ENCODE data around the gene ADCK2.

The ADCK2 gene

GRCh38 chr7:140679186-140679585 lies 6.4 kb downstream of the ADCK2 start:
- no peak for ATAC-seq
- TF ChIP-seq ZNF8 (CRISPR knock-in tag; IDR thresholded peaks at IDR 0.05) (no peak), OSR1 (CRISPR knock-in tag; IDR thresholded peaks at IDR 0.05) (no peak), ZNF565 (CRISPR knock-in tag; conservative IDR thresholded peaks at IDR 0.05; ENCODE audit: low read depth) (no peak), BACH2 (CRISPR knock-in tag; IDR thresholded peaks at IDR 0.05; ENCODE audit: borderline replicate concordance) (no peak), CREB5 (CRISPR knock-in tag; IDR thresholded peaks at IDR 0.05; ENCODE audit: low read depth) (no peak), ZFP30 (CRISPR knock-in tag; IDR thresholded peaks at IDR 0.05) (no peak), POU6F1 (CRISPR knock-in tag; IDR thresholded peaks at IDR 0.05; ENCODE audit: borderline replicate concordance, low read depth) (no peak), ZFP3 (CRISPR knock-in tag; IDR thresholded peaks at IDR 0.05) (no peak), CSDC2 (CRISPR knock-in tag; IDR thresholded peaks at IDR 0.05) (no peak), ZNF70 (CRISPR knock-in tag; IDR thresholded peaks at IDR 0.05) (no peak), SNAI2 (CRISPR knock-in tag; IDR thresholded peaks at IDR 0.05) (no peak), CSRNP3 (CRISPR knock-in tag; IDR thresholded peaks at IDR 0.05) (no peak), PATZ1 (CRISPR knock-in tag; IDR thresholded peaks at IDR 0.05; ENCODE audit: borderline replicate concordance) (no peak), ISL1 (CRISPR knock-in tag; IDR thresholded peaks at IDR 0.05) (no peak), TCF4 (CRISPR knock-in tag; IDR thresholded peaks at IDR 0.05; ENCODE audit: borderline replicate concordance) (no peak), ARNTL (CRISPR knock-in tag; IDR thresholded peaks at IDR 0.05; ENCODE audit: borderline replicate concordance, low read depth) (no peak), TSHZ2 (CRISPR knock-in tag; IDR thresholded peaks at IDR 0.05) (no peak), TOX (CRISPR knock-in tag; IDR thresholded peaks at IDR 0.05; ENCODE audit: borderline replicate concordance) (no peak)

GRCh38 chr7:140680886-140681285 lies 8.1 kb downstream of the ADCK2 start:
- no peak for TF ChIP-seq ZNF8 (CRISPR knock-in tag; IDR thresholded peaks at IDR 0.05)
- TF ChIP-seq BACH2 (CRISPR knock-in tag; IDR thresholded peaks at IDR 0.05; ENCODE audit: borderline replicate concordance), result no peak
- TF ChIP-seq ZFP30 (CRISPR knock-in tag; IDR thresholded peaks at IDR 0.05), result no peak
- no peak for TF ChIP-seq TOX (CRISPR knock-in tag; IDR thresholded peaks at IDR 0.05; ENCODE audit: borderline replicate concordance)
- no peak for TF ChIP-seq ZC3H10 (CRISPR knock-in tag; IDR thresholded peaks at IDR 0.05)
- ATAC-seq, result no peak

GRCh38 chr7:140681766-140682165 lies 9.0 kb downstream of the ADCK2 start:
- no peak for ATAC-seq
- TF ChIP-seq ESRRG (CRISPR knock-in tag; IDR thresholded peaks at IDR 0.05), result no peak
- TF ChIP-seq ZNF8 (CRISPR knock-in tag; IDR thresholded peaks at IDR 0.05), result no peak
- TF ChIP-seq PPARA (CRISPR knock-in tag; IDR thresholded peaks at IDR 0.05; ENCODE audit: borderline replicate concordance), result no peak
- TF ChIP-seq TOX (CRISPR knock-in tag; IDR thresholded peaks at IDR 0.05; ENCODE audit: borderline replicate concordance), result no peak
- TF ChIP-seq CREB5 (CRISPR knock-in tag; IDR thresholded peaks at IDR 0.05; ENCODE audit: low read depth), result no peak
- TF ChIP-seq ZC3H10 (CRISPR knock-in tag; IDR thresholded peaks at IDR 0.05), result no peak
- TF ChIP-seq OSR1 (CRISPR knock-in tag; IDR thresholded peaks at IDR 0.05), result no peak
- TF ChIP-seq CSDC2 (CRISPR knock-in tag; IDR thresholded peaks at IDR 0.05), result no peak
- no peak for TF ChIP-seq SNAI2 (CRISPR knock-in tag; IDR thresholded peaks at IDR 0.05)
- no peak for TF ChIP-seq BACH2 (CRISPR knock-in tag; IDR thresholded peaks at IDR 0.05; ENCODE audit: borderline replicate concordance)
- TF ChIP-seq PATZ1 (CRISPR knock-in tag; IDR thresholded peaks at IDR 0.05; ENCODE audit: borderline replicate concordance), result no peak
- TF ChIP-seq TCF4 (CRISPR knock-in tag; IDR thresholded peaks at IDR 0.05; ENCODE audit: borderline replicate concordance), result no peak
- no peak for TF ChIP-seq CSRNP3 (CRISPR knock-in tag; IDR thresholded peaks at IDR 0.05)
- no peak for TF ChIP-seq ZNF70 (CRISPR knock-in tag; IDR thresholded peaks at IDR 0.05)
- TF ChIP-seq ARNTL (CRISPR knock-in tag; IDR thresholded peaks at IDR 0.05; ENCODE audit: borderline replicate concordance, low read depth), result no peak
